ENCODE measurements around the gene CA12. TPM values are rescaled to one million over a fixed set of nuclear protein-coding genes. Genes with fewer than 3 reads are reported as not detected.

CA12 gene
- total and polyA plus RNA-seq, 10 of the 15 experiments (the other 5 are each of a cell fraction or from before 2014, with no cell fraction given), result 0.03 to 0.10 TPM; not detected in 8

- POLR2A ChIA-PET, result interaction anchor here (0.5 kb wide), 1 partner anchor 112 kb away, joined by 3 read pairs; no protein-coding TSS in a partner anchor
- H4K20me1 ChIP-seq (ENCODE audit: control insufficient read depth, insufficient read depth), result no peaks in the 10 kb centered on the region
- no peaks in the 10 kb centered on the region for H3K36me3 ChIP-seq (ENCODE audit: control insufficient read depth in 2 of 2, insufficient read depth in 2 of 2, low read length in 1 of 2)
- H2AFZ ChIP-seq (ENCODE audit: control insufficient read depth, low read depth, low read length), result no peak overlapping the region
- no peaks in the 10 kb centered on the region for H3K4me1 ChIP-seq (ENCODE audit: control insufficient read depth, insufficient read depth, low read length)
- RAD21 ChIA-PET (ENCODE audit: unreplicated experiment), result interaction anchor here (1.0 to 3.0 kb wide), 9 partner anchors 59 to 353 kb away, joined by 3 to 62 read pairs (median 5); no protein-coding TSS in a partner anchor
- no peaks in the 10 kb centered on the region for H3K79me2 ChIP-seq (ENCODE audit: control insufficient read depth, insufficient read depth, low read length)
- H3K9ac ChIP-seq (ENCODE audit: control insufficient read depth, insufficient read depth, low read length), result no peak overlapping the region
- FAIRE-seq (no peak), DNase-seq (ENCODE audit: low read depth, low spot score) (no peak), ATAC-seq (no peak)
- H3K9me3 ChIP-seq (replicated peaks; ENCODE audit: control insufficient read depth, insufficient read depth, low read length), result no peaks in the 10 kb centered on the region
- CTCF ChIA-PET, result interaction anchor here (0.6 to 4.9 kb wide), 27 partner anchors 10 to 354 kb away, joined by 3 to 145 read pairs (median 4); partner anchors contain the start of gene RPS27L
- no peaks in the 10 kb centered on the region for H3K27me3 ChIP-seq (replicated peaks in 1 of 2; ENCODE audit: control insufficient read depth in 2 of 2, insufficient read depth in 2 of 2, low read length in 1 of 2)
- H3K4me3 ChIP-seq, result no peak overlapping the region
- SMC1A ChIA-PET (ENCODE audit: uncharacterized antibody, unreplicated experiment), result interaction anchor here (0.8 to 2.9 kb wide), 17 partner anchors 10 to 355 kb away, joined by 3 to 92 read pairs (median 3); no protein-coding TSS in a partner anchor
- intact Hi-C loops (cut with micrococcal nuclease; ENCODE audit: unreplicated experiment) (loop anchor here (2.0 to 10.0 kb wide), 2 partner anchors 247 to 353 kb away; partner anchors contain the start of gene RPS27L), in situ Hi-C loops (cut with MboI) (loop anchor here (5.0 kb wide), 1 partner anchor 110 kb away; no protein-coding TSS in a partner anchor)
- H3K27ac ChIP-seq (ENCODE audit: control insufficient read depth, insufficient read depth), result no peak overlapping the region
- no peak overlapping the region for H3K4me2 ChIP-seq (ENCODE audit: control insufficient read depth, insufficient read depth)
- BruUV-seq (replicated peaks), result no TSS peak
- 55% methylated on average over 5 of the region's 5 CpGs for WGBS (ENCODE audit: insufficient coverage, insufficient replicate concordance, low lambda C conversion rate, missing lambda C conversion rate)
- no peak for TF ChIP-seq ZBTB11 (CRISPR knock-in tag; IDR thresholded peaks at IDR 0.05)
- TF ChIP-seq RAD51 (IDR thresholded peaks at IDR 0.05), result no peak
- TF ChIP-seq LARP7 (IDR thresholded peaks at IDR 0.05), result no peak
- TF ChIP-seq MLLT1 (IDR thresholded peaks at IDR 0.05), result no peak
- no peak for TF ChIP-seq NBN (IDR thresholded peaks at IDR 0.05)
- no peak for TF ChIP-seq ZBTB4 (CRISPR knock-in tag; IDR thresholded peaks at IDR 0.05)
- no peak for TF ChIP-seq SIX5 (IDR thresholded peaks at IDR 0.05; ENCODE audit: low read depth, low read length, severe bottlenecking)
- no peak for TF ChIP-seq BHLHE40 (IDR thresholded peaks at IDR 0.05; ENCODE audit: borderline replicate concordance in 1 of 2, low read depth in 2 of 2, low read length in 1 of 2)
- no peak for TF ChIP-seq USF1 (IDR thresholded peaks at IDR 0.05; ENCODE audit: borderline replicate concordance, extremely low read length, insufficient read depth, low read depth, low read length)
These were observed 20.3 kb upstream of the CA12 start for GRCh38 chr15:63401714-63402497.
